ENCODE measurements around the gene TRAF3.

GRCh38 chr14:102903248-102903888 is 126.1 kb downstream of the TRAF3 start:
- TF ChIP-seq, protein P1, sequence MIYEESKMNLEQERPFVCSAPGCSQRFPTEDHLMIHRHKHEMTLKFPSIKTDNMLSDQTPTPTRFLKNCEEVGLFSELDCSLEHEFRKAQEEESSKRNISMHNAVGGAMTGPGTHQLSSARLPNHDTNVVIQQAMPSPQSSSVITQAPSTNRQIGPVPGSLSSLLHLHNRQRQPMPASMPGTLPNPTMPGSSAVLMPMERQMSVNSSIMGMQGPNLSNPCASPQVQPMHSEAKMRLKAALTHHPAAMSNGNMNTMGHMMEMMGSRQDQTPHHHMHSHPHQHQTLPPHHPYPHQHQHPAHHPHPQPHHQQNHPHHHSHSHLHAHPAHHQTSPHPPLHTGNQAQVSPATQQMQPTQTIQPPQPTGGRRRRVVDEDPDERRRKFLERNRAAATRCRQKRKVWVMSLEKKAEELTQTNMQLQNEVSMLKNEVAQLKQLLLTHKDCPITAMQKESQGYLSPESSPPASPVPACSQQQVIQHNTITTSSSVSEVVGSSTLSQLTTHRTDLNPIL (CRISPR knock-in tag; IDR thresholded peaks at IDR 0.05; ENCODE audit: low read depth), result no peak
- TF ChIP-seq RARB (CRISPR knock-in tag; IDR thresholded peaks at IDR 0.05) (no peak), CSDC2 (CRISPR knock-in tag; IDR thresholded peaks at IDR 0.05) (no peak), ISL1 (CRISPR knock-in tag; IDR thresholded peaks at IDR 0.05) (no peak), SNAI2 (CRISPR knock-in tag; IDR thresholded peaks at IDR 0.05) (no peak), GLIS3 (CRISPR knock-in tag; IDR thresholded peaks at IDR 0.05) (no peak), OSR1 (CRISPR knock-in tag; IDR thresholded peaks at IDR 0.05) (no peak), ARNTL (CRISPR knock-in tag; IDR thresholded peaks at IDR 0.05; ENCODE audit: borderline replicate concordance, low read depth) (no peak), ZNF565 (CRISPR knock-in tag; conservative IDR thresholded peaks at IDR 0.05; ENCODE audit: low read depth) (no peak)
- TF ChIP-seq, protein P2, sequence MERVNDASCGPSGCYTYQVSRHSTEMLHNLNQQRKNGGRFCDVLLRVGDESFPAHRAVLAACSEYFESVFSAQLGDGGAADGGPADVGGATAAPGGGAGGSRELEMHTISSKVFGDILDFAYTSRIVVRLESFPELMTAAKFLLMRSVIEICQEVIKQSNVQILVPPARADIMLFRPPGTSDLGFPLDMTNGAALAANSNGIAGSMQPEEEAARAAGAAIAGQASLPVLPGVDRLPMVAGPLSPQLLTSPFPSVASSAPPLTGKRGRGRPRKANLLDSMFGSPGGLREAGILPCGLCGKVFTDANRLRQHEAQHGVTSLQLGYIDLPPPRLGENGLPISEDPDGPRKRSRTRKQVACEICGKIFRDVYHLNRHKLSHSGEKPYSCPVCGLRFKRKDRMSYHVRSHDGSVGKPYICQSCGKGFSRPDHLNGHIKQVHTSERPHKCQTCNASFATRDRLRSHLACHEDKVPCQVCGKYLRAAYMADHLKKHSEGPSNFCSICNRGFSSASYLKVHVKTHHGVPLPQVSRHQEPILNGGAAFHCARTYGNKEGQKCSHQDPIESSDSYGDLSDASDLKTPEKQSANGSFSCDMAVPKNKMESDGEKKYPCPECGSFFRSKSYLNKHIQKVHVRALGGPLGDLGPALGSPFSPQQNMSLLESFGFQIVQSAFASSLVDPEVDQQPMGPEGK (CRISPR knock-in tag; IDR thresholded peaks at IDR 0.05; ENCODE audit: borderline replicate concordance), result no peak

Measured in SK-N-SH treated with all-trans-retinoic acid at 6 μM for 48 hours (cell line).